Chondrocyte (in vitro differentiated cells): ENCODE measurements around the gene THOP1. TPM values are rescaled to one million over a fixed set of nuclear protein-coding genes. Genes with fewer than 3 reads are reported as not detected.

ENCODE experiments used
- DNase-seq: peaks from one replicate; pipeline ENCODE4 v3.0.0; 2021; ENCODE audit warnings: mixed read lengths, low spot score
- H3K27ac Mint-ChIP-seq: one replicate; pipeline ENCODE4 v1.8.0; 2021; ENCODE audit warnings: mild to moderate bottlenecking, moderate library complexity, mixed read lengths; ENCODE audit not compliant: unreplicated experiment
- H3K27me3 Mint-ChIP-seq: 2 replicates; pipeline ENCODE4 v1.8.0; 2021; ENCODE audit warnings: low read depth, mixed read lengths
- H3K36me3 Mint-ChIP-seq: 2 replicates; pipeline ENCODE4 v1.8.0; 2021; ENCODE audit warnings: low read depth, mixed read lengths
- H3K4me1 Mint-ChIP-seq: 2 replicates; pipeline ENCODE4 v1.8.0; 2021; ENCODE audit warnings: low read depth, mild to moderate bottlenecking, mixed read lengths
- H3K4me3 Mint-ChIP-seq: one replicate; pipeline ENCODE4 v1.8.0; 2021; ENCODE audit warnings: mild to moderate bottlenecking, moderate library complexity, mixed read lengths; ENCODE audit not compliant: unreplicated experiment
- H3K9me3 Mint-ChIP-seq: 2 replicates; pipeline ENCODE4 v1.8.0; 2021; ENCODE audit warnings: low read depth, mixed read lengths
- total RNA-seq: library from RNA; stranded (reverse); gene quantifications from 3 replicates; pipeline ENCODE4 v1.2.1, GENCODE V29; 2021
- TF ChIP-seq, protein P1 (sequence below): fragments of 200-600 bp; sonication (generic); IDR thresholded peaks from 2 replicates; pipeline ENCODE4 v1.5.0; 2021; ENCODE audit warnings: antibody characterized with exemption, mild to moderate bottlenecking, moderate library complexity

Gene THOP1
- total RNA-seq, 1 donor from 2014 or later, result 48.4 TPM

DNA sequence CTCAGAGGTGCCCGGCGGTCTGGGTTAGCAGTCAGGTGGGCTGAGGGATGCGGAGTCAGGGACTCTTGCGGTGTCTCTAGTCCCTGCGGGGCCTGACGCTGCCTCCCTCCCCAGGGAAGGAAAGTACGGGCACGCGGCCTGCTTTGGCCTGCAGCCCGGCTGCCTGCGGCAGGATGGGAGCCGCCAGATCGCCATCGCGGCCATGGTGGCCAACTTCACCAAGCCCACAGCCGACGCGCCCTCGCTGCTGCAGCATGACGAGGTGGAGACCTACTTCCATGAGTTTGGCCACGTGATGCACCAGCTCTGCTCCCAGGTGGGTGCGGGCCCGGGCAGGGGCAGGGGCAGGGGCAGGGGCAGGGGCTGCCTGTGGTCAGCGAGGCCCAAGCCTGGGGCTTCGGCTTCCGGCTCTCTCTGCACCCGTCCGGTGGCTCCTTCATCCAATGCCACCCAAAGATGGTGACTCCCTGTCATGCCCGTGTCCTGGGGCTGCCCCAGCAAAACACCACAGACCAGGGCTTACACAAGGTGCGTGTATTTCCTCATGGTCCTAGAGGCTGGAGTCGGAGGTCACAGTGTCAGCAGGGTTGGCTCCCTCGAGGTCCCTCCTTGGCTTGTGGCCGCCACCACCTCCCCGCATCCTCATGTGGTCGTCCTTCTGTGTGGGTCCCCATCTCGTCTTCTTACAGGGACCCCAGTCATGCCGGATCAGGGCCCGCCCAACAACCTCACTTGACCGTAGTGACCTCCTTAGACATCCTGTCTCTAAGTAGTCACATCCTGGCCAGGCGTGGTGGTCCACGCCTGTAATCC is 23.0 kb downstream of the THOP1 start:
- H3K4me1 Mint-ChIP-seq, result no peaks in the 10 kb centered on the region
- no peak for DNase-seq
- H3K27ac Mint-ChIP-seq, result no peak overlapping the region
- H3K4me3 Mint-ChIP-seq, result no peak overlapping the region
- no peaks in the 10 kb centered on the region for H3K9me3 Mint-ChIP-seq
- TF ChIP-seq, protein P1, sequence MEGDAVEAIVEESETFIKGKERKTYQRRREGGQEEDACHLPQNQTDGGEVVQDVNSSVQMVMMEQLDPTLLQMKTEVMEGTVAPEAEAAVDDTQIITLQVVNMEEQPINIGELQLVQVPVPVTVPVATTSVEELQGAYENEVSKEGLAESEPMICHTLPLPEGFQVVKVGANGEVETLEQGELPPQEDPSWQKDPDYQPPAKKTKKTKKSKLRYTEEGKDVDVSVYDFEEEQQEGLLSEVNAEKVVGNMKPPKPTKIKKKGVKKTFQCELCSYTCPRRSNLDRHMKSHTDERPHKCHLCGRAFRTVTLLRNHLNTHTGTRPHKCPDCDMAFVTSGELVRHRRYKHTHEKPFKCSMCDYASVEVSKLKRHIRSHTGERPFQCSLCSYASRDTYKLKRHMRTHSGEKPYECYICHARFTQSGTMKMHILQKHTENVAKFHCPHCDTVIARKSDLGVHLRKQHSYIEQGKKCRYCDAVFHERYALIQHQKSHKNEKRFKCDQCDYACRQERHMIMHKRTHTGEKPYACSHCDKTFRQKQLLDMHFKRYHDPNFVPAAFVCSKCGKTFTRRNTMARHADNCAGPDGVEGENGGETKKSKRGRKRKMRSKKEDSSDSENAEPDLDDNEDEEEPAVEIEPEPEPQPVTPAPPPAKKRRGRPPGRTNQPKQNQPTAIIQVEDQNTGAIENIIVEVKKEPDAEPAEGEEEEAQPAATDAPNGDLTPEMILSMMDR, result no peak
- peaks cover 7% of the 10 kb centered on the region for H3K36me3 Mint-ChIP-seq
- H3K27me3 Mint-ChIP-seq, result no peaks in the 10 kb centered on the region

DNA sequence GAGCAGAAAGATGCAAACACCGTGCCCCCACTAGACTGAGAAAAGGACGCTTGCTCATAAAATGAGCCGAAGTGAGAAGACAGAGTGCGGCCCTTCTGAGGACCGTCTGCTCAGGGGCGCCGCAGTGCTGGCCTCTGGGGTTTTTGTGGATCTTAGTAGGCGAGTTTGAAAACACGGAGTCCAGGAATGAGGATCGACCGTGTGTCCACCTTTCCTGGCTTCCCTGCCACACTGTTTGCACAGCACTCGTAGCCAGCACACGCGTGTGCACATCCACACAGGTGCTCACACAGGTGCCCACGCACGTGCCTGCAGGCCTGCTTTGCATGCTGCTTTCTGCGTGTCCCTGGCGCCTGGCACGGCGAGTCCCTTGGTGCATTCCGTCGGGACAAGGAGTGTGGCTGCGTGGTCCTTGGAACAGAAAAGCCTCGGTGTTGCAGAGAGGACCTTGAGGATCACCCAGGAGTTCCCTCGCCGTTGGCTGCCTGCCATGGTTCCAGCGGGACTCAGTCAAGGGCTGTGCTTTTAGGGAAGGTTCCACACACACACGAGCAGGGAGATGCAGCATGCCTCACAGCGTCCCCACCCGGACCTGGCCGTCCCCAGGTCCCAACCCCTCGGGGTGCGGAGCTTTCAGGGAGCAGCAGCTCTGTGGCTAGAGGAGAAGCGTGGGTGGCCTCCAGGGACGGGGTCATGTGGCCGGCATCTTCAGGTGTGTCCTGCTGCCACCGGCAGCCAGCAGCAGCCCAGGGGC is 24.3 kb downstream of the THOP1 start:
- H3K4me1 Mint-ChIP-seq, result no peaks in the 10 kb centered on the region
- H3K36me3 Mint-ChIP-seq, result peaks cover 7% of the 10 kb centered on the region
- TF ChIP-seq, protein P1, result no peak
- no peak overlapping the region for H3K4me3 Mint-ChIP-seq
- DNase-seq, result no peak
- H3K27me3 Mint-ChIP-seq, result no peaks in the 10 kb centered on the region
- no peaks in the 10 kb centered on the region for H3K9me3 Mint-ChIP-seq
- no peak overlapping the region for H3K27ac Mint-ChIP-seq

DNA sequence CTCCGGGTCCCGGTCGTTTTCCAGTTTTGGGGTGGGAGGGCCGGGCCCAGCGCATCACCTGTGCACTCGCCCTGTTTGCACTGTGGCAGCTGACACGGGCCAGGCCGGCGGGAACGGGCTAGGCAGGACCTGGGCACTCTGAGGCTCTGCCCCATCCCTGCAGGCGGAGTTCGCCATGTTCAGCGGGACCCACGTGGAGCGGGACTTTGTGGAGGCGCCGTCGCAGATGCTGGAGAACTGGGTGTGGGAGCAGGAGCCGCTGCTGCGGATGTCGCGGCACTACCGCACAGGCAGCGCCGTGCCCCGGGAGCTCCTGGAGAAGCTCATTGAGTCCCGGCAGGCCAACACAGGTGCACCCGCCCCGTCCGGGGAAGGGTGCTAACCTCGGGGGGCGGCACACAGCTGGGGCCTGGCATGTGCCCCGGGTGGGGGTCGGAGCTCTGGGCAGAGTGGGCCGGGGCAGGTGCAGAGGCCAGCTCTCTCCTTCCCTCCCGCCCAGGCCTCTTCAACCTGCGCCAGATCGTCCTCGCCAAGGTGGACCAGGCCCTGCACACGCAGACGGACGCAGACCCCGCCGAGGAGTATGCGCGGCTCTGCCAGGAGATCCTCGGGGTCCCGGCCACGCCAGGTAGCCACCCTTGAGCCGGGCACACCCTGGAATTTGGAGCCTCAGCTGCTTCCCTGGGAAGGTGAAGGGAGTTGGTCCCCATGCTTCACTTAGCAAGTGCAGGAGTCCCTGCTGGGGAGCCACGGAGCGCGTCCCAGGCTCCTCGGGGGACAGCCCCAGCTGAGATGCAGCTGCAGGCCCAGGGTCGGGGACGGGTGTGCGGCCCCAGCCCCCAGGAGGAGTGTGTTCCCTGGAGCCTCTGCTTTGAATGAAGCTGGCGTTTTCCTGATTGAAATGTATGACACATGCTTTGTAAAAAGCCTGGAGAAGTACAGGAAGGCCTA is 25.1 kb downstream of the THOP1 start:
- Mint-ChIP-seq H3K4me3 (no peak overlapping the region), H3K9me3 (no peaks in the 10 kb centered on the region), H3K27ac (no peak overlapping the region), H3K36me3 (peaks cover 4% of the 10 kb centered on the region), H3K4me1 (no peaks in the 10 kb centered on the region), H3K27me3 (no peaks in the 10 kb centered on the region)
- TF ChIP-seq, protein P1, result no peak
- DNase-seq, result peak; percentile 87

DNA sequence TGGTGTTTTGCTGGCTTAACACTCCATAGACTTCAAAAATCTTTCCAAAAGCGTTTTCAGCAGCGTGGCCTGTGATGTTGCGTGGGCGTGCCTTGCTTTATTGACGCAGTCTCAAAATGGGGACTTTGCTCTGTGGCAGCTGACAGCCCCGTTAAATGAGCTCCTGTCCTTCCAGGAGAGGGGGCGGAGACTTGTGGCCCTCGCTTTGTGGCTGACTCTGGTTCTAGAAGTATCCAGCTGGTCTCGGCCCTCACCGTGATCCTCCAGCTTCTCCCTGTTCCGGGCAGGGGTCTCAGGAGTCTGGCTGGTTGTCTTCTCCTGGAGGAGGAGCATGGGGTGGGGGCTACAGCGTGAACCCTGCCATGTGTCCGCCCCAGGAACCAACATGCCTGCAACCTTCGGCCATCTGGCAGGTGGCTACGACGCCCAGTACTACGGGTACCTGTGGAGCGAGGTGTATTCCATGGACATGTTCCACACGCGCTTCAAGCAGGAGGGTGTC is 26.0 kb downstream of the THOP1 start:
- Mint-ChIP-seq H3K27me3 (no peaks in the 10 kb centered on the region), H3K9me3 (no peaks in the 10 kb centered on the region), H3K4me1 (no peaks in the 10 kb centered on the region), H3K36me3 (peaks cover 3% of the 10 kb centered on the region), H3K4me3 (no peak overlapping the region), H3K27ac (no peak overlapping the region)
- peak; percentile 79 for DNase-seq
- TF ChIP-seq, protein P1, result no peak
